Glutamatergic neuron (in vitro differentiated cells): ENCODE results near the gene COL4A1. TPM values are rescaled to one million over a fixed set of nuclear protein-coding genes. Genes with fewer than 3 reads are reported as not detected.

Source experiments
- DNase-seq: peaks from one replicate; pipeline ENCODE4 v3.0.0; 2022
- H3K27ac Mint-ChIP-seq: one replicate; pipeline ENCODE4 v1.8.0; 2020; ENCODE audit warnings: mild to moderate bottlenecking, mixed read lengths, inconsistent platforms; ENCODE audit not compliant: unreplicated experiment
- H3K27me3 Mint-ChIP-seq: one replicate; pipeline ENCODE4 v1.8.0; 2020; ENCODE audit warnings: mild to moderate bottlenecking, moderate library complexity, mixed read lengths, inconsistent platforms; ENCODE audit not compliant: unreplicated experiment
- H3K36me3 Mint-ChIP-seq: one replicate; pipeline ENCODE4 v1.8.0; 2020; ENCODE audit warnings: mild to moderate bottlenecking, mixed read lengths, inconsistent platforms; ENCODE audit not compliant: unreplicated experiment
- H3K4me1 Mint-ChIP-seq: one replicate; pipeline ENCODE4 v1.8.0; 2020; ENCODE audit warnings: mild to moderate bottlenecking, low read depth, mixed read lengths, inconsistent platforms; ENCODE audit not compliant: unreplicated experiment
- H3K4me3 Mint-ChIP-seq: one replicate; pipeline ENCODE4 v1.8.0; 2020; ENCODE audit warnings: mild to moderate bottlenecking, mixed read lengths, inconsistent platforms; ENCODE audit not compliant: unreplicated experiment
- H3K9me3 Mint-ChIP-seq: one replicate; pipeline ENCODE4 v1.8.0; 2020; ENCODE audit warnings: mild to moderate bottlenecking, moderate library complexity, mixed read lengths, inconsistent platforms; ENCODE audit not compliant: unreplicated experiment
- CTCF ChIP-seq: fragments of 200-600 bp; sonication (generic); IDR thresholded peaks from one replicate; pipeline ENCODE4 v1.5.0; 2021; ENCODE audit not compliant: partially characterized antibody, unreplicated experiment
- total RNA-seq: library from RNA; stranded (reverse); fragmentation: NEBNext Ultra II Directional; extraction: Animal tissue kit (Norgen Biotek cat#: 25700); gene quantifications from one replicate; pipeline ENCODE4 v1.2.1, GENCODE V29; 2021; ENCODE audit not compliant: unreplicated experiment

The COL4A1 gene
- total RNA-seq, 1 donor from 2014 or later: 14.6 TPM

- TF ChIP-seq CTCF: no peak
- Mint-ChIP-seq H3K36me3 (no peaks in the 10 kb centered on the region), H3K4me1 (peaks cover 2% of the 10 kb centered on the region), H3K4me3 (no peak overlapping the region), H3K9me3 (peaks cover 1% of the 10 kb centered on the region), H3K27me3 (peaks cover 5% of the 10 kb centered on the region), H3K27ac (no peak overlapping the region)
- DNase-seq: no peak
These were observed 42.3 kb upstream of the COL4A1 start for GRCh38 chr13:110349239-110349638.

- Mint-ChIP-seq H3K27me3 (peaks cover 5% of the 10 kb centered on the region), H3K27ac (no peak overlapping the region), H3K4me1 (peaks cover under 1% of the 10 kb centered on the region), H3K4me3 (no peak overlapping the region), H3K36me3 (no peaks in the 10 kb centered on the region), H3K9me3 (peaks cover 1% of the 10 kb centered on the region)
- DNase-seq: no peak
- TF ChIP-seq CTCF: no peak
These were observed 41.5 kb upstream of the COL4A1 start for GRCh38 chr13:110348309-110349105.

DNA sequence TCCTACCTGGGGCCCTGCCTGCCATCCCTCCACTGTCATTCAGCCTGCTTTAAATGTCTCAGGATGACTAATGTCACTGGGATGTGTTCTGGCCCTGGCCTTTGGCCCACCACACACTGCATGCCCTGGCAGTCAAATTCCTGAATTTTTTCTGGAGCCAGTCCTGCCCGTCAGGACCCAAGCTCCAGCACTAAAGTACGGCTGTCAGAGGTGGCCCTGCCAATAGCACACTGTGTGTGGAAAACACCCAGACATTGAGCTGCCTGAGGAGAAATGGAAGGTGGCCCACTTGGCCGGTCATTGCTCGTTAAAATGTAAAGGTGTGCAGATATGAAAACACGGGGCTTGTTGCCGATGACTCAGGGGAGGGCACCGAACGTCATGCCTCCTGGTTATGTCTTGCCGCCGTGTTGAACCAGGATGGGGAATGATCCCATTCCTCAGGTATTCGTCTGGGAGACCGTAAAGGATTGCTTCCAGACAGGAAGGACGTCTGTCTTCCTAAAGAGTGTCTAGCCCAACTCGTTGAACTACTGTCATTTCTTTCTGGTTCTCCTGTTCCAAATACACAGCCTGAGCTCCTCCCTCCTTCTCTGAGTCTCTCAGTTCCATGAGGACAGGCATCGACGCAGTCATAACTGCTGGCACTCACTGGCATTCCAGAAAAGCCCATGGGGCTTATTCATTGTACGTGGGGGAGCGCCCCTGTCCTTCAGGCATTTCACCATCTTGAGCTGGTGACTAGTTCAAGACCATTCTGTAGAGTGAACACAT is 40.8 kb upstream of the COL4A1 start:
- DNase-seq: no peak
- H3K27me3 Mint-ChIP-seq: peaks cover 5% of the 10 kb centered on the region
- peaks cover 1% of the 10 kb centered on the region for H3K9me3 Mint-ChIP-seq
- H3K27ac Mint-ChIP-seq: no peak overlapping the region
- no peak overlapping the region for H3K4me3 Mint-ChIP-seq
- peaks cover 4% of the 10 kb centered on the region for H3K4me1 Mint-ChIP-seq
- TF ChIP-seq CTCF: no peak
- no peaks in the 10 kb centered on the region for H3K36me3 Mint-ChIP-seq

- peaks cover 4% of the 10 kb centered on the region for H3K4me1 Mint-ChIP-seq
- no peak for DNase-seq
- no peak overlapping the region for H3K27ac Mint-ChIP-seq
- H3K27me3 Mint-ChIP-seq: peaks cover 5% of the 10 kb centered on the region
- H3K36me3 Mint-ChIP-seq: no peaks in the 10 kb centered on the region
- H3K9me3 Mint-ChIP-seq: peaks cover 1% of the 10 kb centered on the region
- no peak for TF ChIP-seq CTCF
- no peak overlapping the region for H3K4me3 Mint-ChIP-seq
These were observed 40.1 kb upstream of the COL4A1 start for GRCh38 chr13:110347088-110347487.

- Mint-ChIP-seq H3K27ac (no peak overlapping the region), H3K36me3 (no peaks in the 10 kb centered on the region), H3K4me1 (peaks cover 4% of the 10 kb centered on the region), H3K9me3 (peaks cover 1% of the 10 kb centered on the region), H3K4me3 (no peak overlapping the region), H3K27me3 (peaks cover 5% of the 10 kb centered on the region)
- DNase-seq: no peak
- no peak for TF ChIP-seq CTCF
These were observed 39.7 kb upstream of the COL4A1 start for GRCh38 chr13:110346661-110347067.
